ENCODE measurements around the gene CRLF1.

The CRLF1 gene

DNA sequence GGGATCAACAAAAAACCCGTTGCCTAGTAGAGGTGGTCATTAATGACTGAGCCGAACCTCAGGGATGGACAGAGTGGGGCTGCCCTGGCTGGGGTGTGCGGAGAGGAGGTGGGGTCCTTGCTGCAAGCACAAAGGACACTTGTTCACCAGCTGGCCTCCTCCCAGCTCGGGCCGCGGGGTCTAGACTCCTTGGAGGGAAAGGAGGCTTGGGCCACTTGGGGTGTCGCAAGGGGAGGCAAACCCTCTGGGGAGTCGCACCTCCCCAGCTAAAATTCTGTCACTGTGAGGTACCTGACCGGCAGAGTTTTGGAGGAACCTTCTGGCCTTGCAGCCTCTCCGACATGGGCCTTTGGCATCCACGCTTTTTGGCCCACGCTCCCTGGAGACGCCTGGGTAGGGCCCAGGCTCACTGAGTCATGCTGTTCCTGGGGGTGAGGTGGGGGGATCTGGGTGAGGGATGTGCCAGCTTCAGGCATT lies 38.5 kb upstream of the CRLF1 start:
- Mint-ChIP-seq H3K27ac (peak overlapping the region; percentile 62), H3K4me3 (no peak overlapping the region), H3K36me3 (ENCODE audit: low read depth) (peaks cover 11% of the 10 kb centered on the region), H3K9me3 (no peaks in the 10 kb centered on the region), H3K27me3 (peaks cover 14% of the 10 kb centered on the region), H3K4me1 (ENCODE audit: low read depth) (peaks cover 47% of the 10 kb centered on the region)
- intact Hi-C loops (cut with micrococcal nuclease): no loop called here

DNA sequence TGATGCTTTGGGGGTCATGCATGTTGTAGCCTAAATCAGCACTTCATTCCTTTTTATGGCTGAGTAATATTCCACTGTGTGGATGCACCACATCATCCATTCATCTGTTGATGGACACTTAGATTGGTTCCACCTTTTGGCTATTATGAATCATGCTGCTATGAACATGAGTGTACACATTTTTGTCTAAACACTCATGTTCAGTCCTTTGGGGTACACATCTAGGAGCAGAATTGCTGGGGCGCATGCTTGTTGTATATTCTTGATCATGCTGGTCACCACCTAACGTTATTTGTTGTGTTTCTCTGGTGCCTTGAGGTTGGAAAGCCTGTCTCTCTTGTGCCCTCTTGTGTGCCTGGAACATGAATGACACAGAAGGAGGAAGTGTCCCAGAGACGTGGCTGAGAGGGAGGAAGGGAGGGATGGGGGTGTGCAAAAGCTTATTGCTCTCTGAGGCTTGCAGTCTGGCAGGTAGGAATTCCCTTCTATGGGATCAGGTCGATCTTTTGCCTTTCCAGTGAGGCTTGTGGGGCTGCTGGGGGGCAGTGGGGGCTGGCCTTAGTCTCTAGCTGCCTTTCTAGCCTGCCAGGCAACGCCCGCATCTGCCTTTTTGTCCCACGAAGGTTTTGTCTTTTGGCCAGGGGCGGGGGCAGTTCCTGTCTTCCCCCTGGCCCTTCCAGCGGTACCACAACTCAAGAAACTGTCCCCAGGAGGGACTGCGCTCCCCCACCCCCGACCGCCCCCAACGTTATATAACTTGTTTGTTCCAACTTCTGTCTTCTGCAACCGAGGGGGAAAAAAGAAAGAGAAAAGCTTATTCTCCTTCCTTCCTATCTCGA lies 37.8 kb upstream of the CRLF1 start:
- Mint-ChIP-seq H3K36me3 (ENCODE audit: low read depth) (peaks cover 14% of the 10 kb centered on the region), H3K4me1 (ENCODE audit: low read depth) (peaks cover 46% of the 10 kb centered on the region), H3K4me3 (peak overlapping the region; percentile 2), H3K27me3 (peaks cover 9% of the 10 kb centered on the region), H3K27ac (peak overlapping the region; percentile 62), H3K9me3 (no peaks in the 10 kb centered on the region)
- intact Hi-C loops (cut with micrococcal nuclease): no loop called here

DNA sequence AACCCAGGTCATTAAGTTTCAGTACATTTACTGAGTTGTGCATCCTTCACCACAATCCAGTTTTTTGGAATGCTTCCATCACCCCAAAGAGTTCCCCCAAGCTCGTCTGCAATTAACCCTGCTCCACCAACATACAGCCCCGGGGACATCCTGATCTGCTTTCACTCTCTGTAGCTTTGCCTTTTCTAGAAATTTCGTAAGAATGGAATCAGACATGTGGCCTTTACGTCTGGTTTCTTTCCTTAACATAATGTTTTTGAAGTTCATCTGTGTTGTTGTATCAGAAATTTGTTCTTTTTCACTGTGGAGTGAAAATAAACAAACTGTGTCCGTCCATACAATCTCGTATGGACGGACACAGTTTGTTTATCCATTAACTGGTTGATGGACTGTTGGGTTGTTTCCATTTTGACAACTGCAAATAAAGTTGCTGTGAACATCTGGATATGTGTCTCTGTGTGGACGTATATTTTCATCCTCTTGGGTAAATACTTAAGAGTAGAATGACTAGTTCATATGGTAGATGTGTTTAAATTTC lies 33.2 kb upstream of the CRLF1 start:
- Mint-ChIP-seq H3K4me3 (no peak overlapping the region), H3K27ac (no peak overlapping the region), H3K4me1 (ENCODE audit: low read depth) (peaks cover 46% of the 10 kb centered on the region), H3K27me3 (peaks cover 7% of the 10 kb centered on the region), H3K9me3 (no peaks in the 10 kb centered on the region), H3K36me3 (ENCODE audit: low read depth) (peaks cover 5% of the 10 kb centered on the region)
- intact Hi-C loops (cut with micrococcal nuclease): no loop called here

DNA sequence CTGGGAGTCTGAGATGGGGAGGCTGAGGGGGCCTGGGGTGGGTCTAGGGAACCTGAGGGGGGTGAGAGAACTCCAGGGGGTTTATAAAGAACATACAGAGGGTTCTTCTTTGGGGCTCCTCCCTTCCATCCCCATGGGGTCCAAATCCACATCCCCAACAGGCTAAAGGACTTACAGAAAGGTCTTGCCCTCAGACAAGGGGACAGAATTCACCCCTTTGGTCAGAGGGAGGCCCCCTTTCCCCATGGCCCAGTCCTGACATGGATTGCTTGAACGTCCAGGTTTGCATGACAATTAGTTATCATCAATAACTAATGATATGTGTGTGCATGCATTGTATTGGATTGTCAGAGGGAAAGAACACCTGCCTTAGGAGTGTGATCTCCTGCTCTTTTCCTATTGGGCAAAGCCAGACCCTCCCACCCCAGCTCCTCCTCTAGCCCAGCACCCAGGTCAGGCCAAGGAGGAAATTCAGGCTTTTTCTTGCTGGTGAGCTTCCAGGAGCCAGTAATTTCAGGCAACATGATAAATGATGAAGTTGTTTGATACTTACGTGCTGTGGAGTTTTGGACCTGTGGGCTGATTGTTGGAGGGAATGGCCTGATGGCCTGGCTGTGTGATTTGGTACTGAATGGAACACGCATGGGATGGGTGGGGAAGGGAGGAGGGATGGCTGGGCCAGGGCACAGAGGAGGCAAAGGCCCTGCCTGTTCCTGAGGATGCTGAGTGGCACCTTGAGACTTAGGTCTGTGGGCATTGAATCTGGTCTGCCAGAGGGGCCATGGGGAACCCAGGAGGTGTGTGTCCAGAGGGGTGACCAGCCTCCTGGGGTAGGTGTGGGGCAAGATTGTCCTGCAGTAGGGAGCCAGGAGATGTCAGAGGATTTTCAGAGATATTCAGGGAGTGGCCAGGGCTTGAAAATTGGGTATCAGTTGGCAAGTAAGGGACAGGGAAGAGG lies 31.4 kb upstream of the CRLF1 start:
- peak overlapping the region; percentile 87 for H3K4me3 Mint-ChIP-seq
- peaks cover 5% of the 10 kb centered on the region for H3K36me3 Mint-ChIP-seq (ENCODE audit: low read depth)

DNA sequence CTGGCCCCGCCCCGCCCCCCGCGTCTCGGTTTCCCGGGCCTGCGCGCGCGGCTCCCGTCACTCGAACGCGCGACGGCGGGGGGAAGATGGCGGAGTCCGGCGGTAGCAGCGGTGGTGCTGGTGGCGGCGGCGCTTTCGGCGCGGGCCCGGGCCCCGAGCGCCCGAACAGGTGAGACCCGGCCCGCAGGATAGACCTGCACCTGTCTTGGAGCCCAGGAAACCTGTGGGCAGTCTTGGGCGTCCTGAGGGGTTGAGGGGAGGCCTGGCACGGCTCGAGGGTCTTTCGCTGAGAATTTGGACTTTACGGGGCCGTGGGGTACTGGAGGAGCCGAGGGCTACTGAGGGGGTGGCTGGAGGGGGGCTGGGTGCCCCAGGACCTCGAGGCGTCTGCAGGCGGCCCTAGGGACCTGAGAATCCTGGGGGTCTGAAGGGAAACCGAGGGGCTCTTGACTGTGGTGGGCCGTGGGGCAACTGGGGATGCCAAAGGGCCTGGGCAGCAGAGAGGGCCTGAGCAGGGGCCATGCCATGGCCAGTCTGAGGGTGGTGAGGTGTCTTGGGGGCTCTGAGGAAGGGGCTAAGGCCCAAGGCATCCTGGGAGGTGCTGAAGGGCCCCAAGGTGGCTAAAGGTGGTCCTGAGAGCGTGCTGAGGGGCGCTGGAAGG lies 30.5 kb upstream of the CRLF1 start, which contains the start of gene KLHL26:
KLHL26 (plus strand) TSS at position 60 of the 661 bp plus-strand sequence; CDS start at position 87, 27 bp downstream.
- peak within 1 kb of the TSS; percentile 88 for H3K27ac Mint-ChIP-seq
- intact Hi-C loops (cut with micrococcal nuclease): loop anchor here (1.0 to 2.0 kb wide), 2 partner anchors 46 to 115 kb away; partner anchors contain the start of genes CRTC1 and ELL
- no peaks in the 10 kb centered on the region for H3K9me3 Mint-ChIP-seq
- peaks cover 40% of the 10 kb centered on the region for H3K4me1 Mint-ChIP-seq (ENCODE audit: low read depth)
- H3K36me3 Mint-ChIP-seq (ENCODE audit: low read depth): peaks cover 5% of the 10 kb centered on the region
- peak within 1 kb of the TSS; percentile 87 for H3K4me3 Mint-ChIP-seq
- peaks cover 24% of the 10 kb centered on the region for H3K27me3 Mint-ChIP-seq

More for the DNA sequence above, 31.4 kb upstream of the CRLF1 start:
- intact Hi-C loops (cut with micrococcal nuclease): loop anchor here (2.0 kb wide), 1 partner anchor 45 kb away; the partner anchor contains the start of gene CRTC1
- peaks cover 40% of the 10 kb centered on the region for H3K4me1 Mint-ChIP-seq (ENCODE audit: low read depth)
- H3K9me3 Mint-ChIP-seq: no peaks in the 10 kb centered on the region
- H3K27me3 Mint-ChIP-seq: peaks cover 24% of the 10 kb centered on the region
- H3K27ac Mint-ChIP-seq: peak overlapping the region; percentile 88

DNA sequence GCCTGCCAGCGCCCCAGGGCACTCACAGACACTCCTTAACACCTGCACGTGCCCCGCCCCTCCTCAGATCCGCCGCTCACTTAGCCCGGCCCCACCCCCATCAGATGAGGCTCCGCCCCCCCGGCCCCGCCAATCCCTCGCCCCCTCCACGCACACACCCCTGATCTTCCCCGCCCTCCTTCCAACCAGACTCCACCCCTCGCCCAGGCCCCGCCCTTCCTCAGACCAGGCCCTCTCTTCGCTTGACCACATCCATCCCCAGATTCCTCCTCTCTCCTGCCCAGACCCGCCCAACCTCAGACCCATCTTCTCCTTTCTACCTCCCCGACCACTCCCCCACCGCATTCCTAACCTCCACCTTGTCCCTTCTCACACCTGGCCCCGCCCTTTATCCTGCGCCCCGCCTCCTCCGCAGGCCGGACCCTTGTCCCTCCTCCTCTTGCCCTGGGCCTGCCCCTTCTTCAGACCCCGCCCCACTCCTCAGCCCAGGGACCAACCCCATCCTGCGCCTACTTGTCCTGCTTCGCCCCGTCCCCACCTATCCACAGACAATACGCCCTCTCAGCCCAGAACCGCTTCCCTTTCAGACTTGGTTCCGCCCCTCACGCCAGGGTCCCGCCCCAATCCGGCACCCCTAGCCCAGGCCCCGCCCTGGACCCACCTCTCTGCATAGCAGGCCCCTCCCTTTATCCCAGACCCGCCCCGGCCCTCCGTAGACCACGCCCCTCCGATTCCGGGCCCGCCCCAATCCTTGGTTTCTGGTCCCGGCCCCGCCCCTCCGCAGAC lies 29.8 kb upstream of the CRLF1 start:
- H3K4me3 Mint-ChIP-seq: peak overlapping the region; percentile 87
- intact Hi-C loops (cut with micrococcal nuclease): loop anchor here (1.0 to 2.0 kb wide), 2 partner anchors 46 to 114 kb away; partner anchors contain the start of genes CRTC1 and ELL
- H3K9me3 Mint-ChIP-seq: no peaks in the 10 kb centered on the region
- H3K27ac Mint-ChIP-seq: peak overlapping the region; percentile 88
- H3K27me3 Mint-ChIP-seq: peaks cover 24% of the 10 kb centered on the region
- H3K4me1 Mint-ChIP-seq (ENCODE audit: low read depth): peaks cover 40% of the 10 kb centered on the region
- H3K36me3 Mint-ChIP-seq (ENCODE audit: low read depth): peaks cover 5% of the 10 kb centered on the region

DNA sequence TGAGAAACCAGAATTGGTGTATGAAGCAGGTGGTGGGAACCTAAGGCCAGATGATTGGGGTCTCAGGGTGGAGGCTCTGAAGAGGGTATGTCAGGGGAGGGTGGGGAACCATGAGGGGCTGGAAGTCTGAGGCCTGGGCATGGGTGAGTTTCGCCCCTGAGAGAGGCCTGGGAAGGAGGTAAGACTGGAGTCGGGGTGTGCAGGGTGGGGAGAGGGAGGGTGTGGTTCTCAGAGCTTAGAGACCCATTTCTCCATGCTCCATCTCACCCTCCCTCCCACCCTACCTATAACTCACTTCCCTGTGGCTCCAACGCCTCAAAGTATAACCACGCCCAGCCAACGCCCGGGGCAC lies 29.2 kb upstream of the CRLF1 start:
- Mint-ChIP-seq H3K4me1 (ENCODE audit: low read depth) (peaks cover 40% of the 10 kb centered on the region), H3K4me3 (peak overlapping the region; percentile 87), H3K27ac (peak overlapping the region; percentile 88), H3K9me3 (no peaks in the 10 kb centered on the region), H3K36me3 (ENCODE audit: low read depth) (peaks cover 5% of the 10 kb centered on the region), H3K27me3 (peaks cover 24% of the 10 kb centered on the region)
- intact Hi-C loops (cut with micrococcal nuclease): loop anchor here (1.0 to 2.0 kb wide), 2 partner anchors 47 to 114 kb away; partner anchors contain the start of genes CRTC1 and ELL

DNA sequence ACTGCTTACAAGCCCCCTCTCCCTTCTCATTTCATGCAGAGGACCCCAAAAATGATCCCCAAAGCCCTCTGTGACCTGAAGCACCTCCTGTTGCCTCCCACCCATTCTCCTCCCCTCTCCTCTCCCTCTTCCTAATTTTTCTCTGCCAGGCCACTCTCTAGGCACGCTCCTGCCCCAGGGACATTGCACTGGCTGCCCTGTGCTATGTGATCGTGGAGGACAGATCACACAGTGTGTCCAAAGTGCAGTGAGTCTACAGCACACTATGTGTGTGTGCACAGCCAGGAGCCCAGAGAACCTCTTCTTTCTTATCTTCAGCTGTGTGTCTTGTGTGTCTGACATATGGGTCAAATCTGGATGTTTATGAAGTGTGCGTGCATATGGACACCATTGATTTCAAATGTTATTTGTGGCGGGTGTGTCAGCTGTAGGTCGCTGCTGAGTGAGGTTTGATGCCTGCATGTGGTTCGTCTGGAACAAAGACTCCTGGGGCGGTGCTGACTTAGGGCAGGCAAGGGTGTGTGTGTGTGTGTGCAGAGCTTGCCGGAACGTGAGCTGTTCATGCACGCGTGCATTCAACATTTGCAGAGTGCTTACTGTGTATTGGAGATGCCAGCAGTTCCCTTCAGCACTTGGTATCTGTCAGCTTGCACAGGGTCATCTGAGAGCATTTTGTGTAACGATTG lies 28.2 kb upstream of the CRLF1 start:
- peaks cover 3% of the 10 kb centered on the region for H3K36me3 Mint-ChIP-seq (ENCODE audit: low read depth)
- intact Hi-C loops (cut with micrococcal nuclease): no loop called here
- H3K4me3 Mint-ChIP-seq: no peak overlapping the region
- H3K4me1 Mint-ChIP-seq (ENCODE audit: low read depth): peaks cover 37% of the 10 kb centered on the region
- H3K27ac Mint-ChIP-seq: no peak overlapping the region
- H3K27me3 Mint-ChIP-seq: peaks cover 28% of the 10 kb centered on the region
- no peaks in the 10 kb centered on the region for H3K9me3 Mint-ChIP-seq

DNA sequence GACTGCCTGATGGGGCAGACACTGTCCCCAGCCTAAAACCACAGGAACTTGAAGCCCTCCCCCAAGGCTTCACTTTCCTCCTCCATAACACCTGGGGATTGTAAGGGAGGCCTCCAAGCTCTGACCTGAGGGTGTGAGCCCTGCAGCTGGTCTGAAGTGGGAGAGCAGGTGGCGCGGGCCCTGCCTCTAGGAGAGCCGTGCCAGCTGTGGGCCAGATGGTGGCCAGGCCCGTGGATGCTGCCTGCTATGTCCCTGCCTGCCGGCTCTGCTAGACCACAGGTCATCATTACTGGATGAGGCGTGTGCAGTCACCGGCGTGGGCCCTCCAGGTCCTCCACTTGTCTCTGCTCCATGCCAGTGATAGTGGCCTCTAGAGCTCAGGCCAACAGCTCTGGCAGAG lies 26.7 kb upstream of the CRLF1 start:
- H3K27ac Mint-ChIP-seq: no peak overlapping the region
- peaks cover 32% of the 10 kb centered on the region for H3K4me1 Mint-ChIP-seq (ENCODE audit: low read depth)
- intact Hi-C loops (cut with micrococcal nuclease): no loop called here
- H3K4me3 Mint-ChIP-seq: no peak overlapping the region
- H3K27me3 Mint-ChIP-seq: peaks cover 40% of the 10 kb centered on the region
- H3K9me3 Mint-ChIP-seq: no peaks in the 10 kb centered on the region
- no peaks in the 10 kb centered on the region for H3K36me3 Mint-ChIP-seq (ENCODE audit: low read depth)

DNA sequence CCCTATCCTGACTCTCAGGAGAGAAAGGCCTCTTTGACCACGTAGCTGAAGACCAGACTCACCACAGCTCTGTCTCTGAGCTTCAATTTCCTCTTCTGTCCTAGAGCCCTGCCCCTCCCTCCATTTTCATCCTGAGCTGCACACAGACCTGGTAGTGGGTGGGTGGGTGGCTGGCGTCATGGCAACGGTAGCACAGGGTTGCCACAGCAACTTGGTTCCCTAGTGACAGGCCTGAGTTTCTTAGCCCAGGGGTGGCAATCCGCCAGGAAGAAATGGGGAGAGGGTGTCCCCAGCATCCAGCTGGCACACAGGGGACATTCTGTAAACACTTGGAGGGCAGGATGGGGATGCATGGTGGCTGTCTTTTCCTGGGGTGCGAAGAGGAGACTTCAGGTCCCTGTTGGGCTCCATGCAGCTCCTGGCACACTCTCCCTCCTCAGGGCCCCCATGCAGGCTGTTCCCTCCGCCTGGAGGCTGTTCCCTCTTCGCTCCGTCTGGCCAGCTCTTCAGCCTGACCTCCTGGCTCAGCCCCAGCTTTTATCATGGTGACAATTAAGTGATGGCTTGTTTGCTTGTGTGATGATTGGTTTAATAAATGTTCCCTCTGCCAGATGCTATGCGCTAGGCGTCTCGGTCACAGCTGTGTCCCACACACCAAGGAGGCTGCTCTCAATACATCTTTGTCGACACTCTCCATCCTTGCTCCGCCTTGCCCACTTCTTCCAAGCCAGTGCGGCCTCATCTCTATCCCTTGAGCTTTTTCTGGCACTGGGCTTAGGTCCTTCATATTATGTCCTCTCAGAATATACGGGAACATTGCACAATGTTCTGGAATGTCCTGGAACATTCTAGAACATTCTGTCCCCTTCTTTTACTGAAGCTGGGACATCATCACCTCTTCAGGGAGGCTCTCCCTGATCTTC lies 22.8 kb upstream of the CRLF1 start:
- H3K27me3 Mint-ChIP-seq: peaks cover 53% of the 10 kb centered on the region
- H3K4me1 Mint-ChIP-seq (ENCODE audit: low read depth): peaks cover under 1% of the 10 kb centered on the region
- no peak overlapping the region for H3K27ac Mint-ChIP-seq
- no peak overlapping the region for H3K4me3 Mint-ChIP-seq
- intact Hi-C loops (cut with micrococcal nuclease): no loop called here
- no peaks in the 10 kb centered on the region for H3K36me3 Mint-ChIP-seq (ENCODE audit: low read depth)
- no peaks in the 10 kb centered on the region for H3K9me3 Mint-ChIP-seq

DNA sequence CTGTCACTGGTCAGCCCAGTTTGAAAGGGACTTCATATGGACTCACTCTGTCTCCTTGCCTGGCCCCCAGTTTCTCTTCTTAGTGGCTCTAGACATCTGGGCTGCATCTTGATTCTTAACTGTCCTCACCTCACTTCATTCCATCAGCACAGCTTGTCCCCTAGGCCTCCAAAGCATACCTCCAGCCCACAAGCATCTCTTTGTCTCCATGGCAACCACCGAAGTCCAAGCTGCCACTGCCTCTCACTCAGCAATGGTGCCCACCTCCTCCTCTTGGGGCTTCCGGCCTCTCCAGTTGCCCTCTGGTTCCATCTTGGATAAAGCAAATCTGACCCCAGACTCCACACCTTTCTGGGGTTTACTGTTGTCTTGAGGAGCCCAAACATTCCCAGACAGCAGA lies 20.3 kb upstream of the CRLF1 start:
- Mint-ChIP-seq H3K36me3 (ENCODE audit: low read depth) (no peaks in the 10 kb centered on the region), H3K4me1 (ENCODE audit: low read depth) (no peaks in the 10 kb centered on the region), H3K9me3 (no peaks in the 10 kb centered on the region), H3K27ac (no peak overlapping the region), H3K4me3 (no peak overlapping the region), H3K27me3 (peaks cover 54% of the 10 kb centered on the region)
- intact Hi-C loops (cut with micrococcal nuclease): no loop called here
